Activated naive CD4-positive, alpha-beta T cell treated with anti-CD3 and anti-CD28 coated beads, Interleukin-2, amount 50 U/mL, for 72 hours (primary cell): Measurements from ENCODE around the gene CTIF. TPM values are rescaled to one million over a fixed set of nuclear protein-coding genes. Genes with fewer than 3 reads are reported as not detected.

Experiments
- ATAC-seq, 2 donors: fragments of 150-1000 bp; cut with Tn5 transposase; 2 replicates each; pipeline ENCODE4 v1.10.0; 2021; ENCODE audit warnings: mild to moderate bottlenecking in 2 of 2, moderate library complexity in 2 of 2
- DNase-seq, 2 donors: peaks; one replicate each; pipeline ENCODE4 v3.0.0; 2021 to 2022; ENCODE audit warnings: low spot score in 2 of 2
- H3K27ac Mint-ChIP-seq, 2 donors: one replicate each; pipeline ENCODE4 v1.8.0; 2022; ENCODE audit warnings: mild to moderate bottlenecking in 2 of 2, mixed read lengths in 2 of 2
- H3K36me3 Mint-ChIP-seq, 2 donors: one replicate each; pipeline ENCODE4 v1.8.0; 2022; ENCODE audit warnings: mixed read lengths in 2 of 2
- H3K9me3 Mint-ChIP-seq, 2 donors: one replicate each; pipeline ENCODE4 v1.8.0; 2022; ENCODE audit warnings: mixed read lengths in 2 of 2
- total RNA-seq, 2 donors: library from RNA; stranded (reverse); gene quantifications; one replicate each; pipeline ENCODE4 v1.2.3, GENCODE V29; 2022

Gene CTIF
- total RNA-seq, 2 donors from 2014 or later: 2.4 to 7.9 TPM

- H3K36me3 Mint-ChIP-seq: peaks cover 18 to 24% of the 10 kb centered on the region in 2 donors
- no peak overlapping the region for H3K27ac Mint-ChIP-seq
- no peak for ATAC-seq
- H3K9me3 Mint-ChIP-seq: peaks cover 9 to 17% of the 10 kb centered on the region in 2 donors
- DNase-seq: no peak
Observed at GRCh38 chr18:48668466-48669179, 129.8 kb downstream of the CTIF start.

- Mint-ChIP-seq H3K27ac (no peak overlapping the region), H3K9me3 (peaks cover 9 to 17% of the 10 kb centered on the region in 2 donors), H3K36me3 (peaks cover 18 to 24% of the 10 kb centered on the region in 2 donors)
- no peak for DNase-seq
- no peak for ATAC-seq
Observed at GRCh38 chr18:48669180-48669675, 130.4 kb downstream of the CTIF start.

- H3K36me3 Mint-ChIP-seq: peaks cover 18 to 24% of the 10 kb centered on the region in 2 donors
- no peak for ATAC-seq
Observed at GRCh38 chr18:48669991-48670750, 131.3 kb downstream of the CTIF start.

GRCh38 chr18:48670751-48671560, 132.1 kb downstream of the CTIF start:
- DNase-seq (no peak), ATAC-seq (no peak)
- peaks cover 15 to 17% of the 10 kb centered on the region in 2 donors for H3K36me3 Mint-ChIP-seq
- H3K9me3 Mint-ChIP-seq: peaks cover 8 to 11% of the 10 kb centered on the region in 2 donors
- H3K27ac Mint-ChIP-seq: no peak overlapping the region

More at GRCh38 chr18:48669991-48670750, 131.3 kb downstream of the CTIF start:
- Mint-ChIP-seq H3K9me3 (peaks cover 9 to 17% of the 10 kb centered on the region in 2 donors), H3K27ac (no peak overlapping the region)
- no peak for DNase-seq

- DNase-seq (no peak), ATAC-seq (no peak)
Observed at GRCh38 chr18:48671561-48671945, 132.7 kb downstream of the CTIF start.

GRCh38 chr18:48672671-48673340, 134.0 kb downstream of the CTIF start:
- Mint-ChIP-seq H3K9me3 (peaks cover 5 to 8% of the 10 kb centered on the region in 2 donors), H3K27ac (peak overlapping the region in 1 of 2 donors; percentile 7), H3K36me3 (peaks cover 7 to 9% of the 10 kb centered on the region in 2 donors)
- DNase-seq (no peak), ATAC-seq (no peak)

More at GRCh38 chr18:48671561-48671945, 132.7 kb downstream of the CTIF start:
- Mint-ChIP-seq H3K27ac (no peak overlapping the region), H3K9me3 (peaks cover 5 to 8% of the 10 kb centered on the region in 2 donors), H3K36me3 (peaks cover 9 to 11% of the 10 kb centered on the region in 2 donors)

GRCh38 chr18:48673456-48673852, 134.6 kb downstream of the CTIF start:
- no peak for ATAC-seq
- peaks cover 7 to 9% of the 10 kb centered on the region in 2 donors for H3K36me3 Mint-ChIP-seq
- peak overlapping the region in 1 of 2 donors; percentile 7 for H3K27ac Mint-ChIP-seq
- DNase-seq: no peak
- peaks cover 5 to 8% of the 10 kb centered on the region in 2 donors for H3K9me3 Mint-ChIP-seq

- Mint-ChIP-seq H3K9me3 (peaks cover 5 to 8% of the 10 kb centered on the region in 2 donors), H3K36me3 (peaks cover 7 to 9% of the 10 kb centered on the region in 2 donors), H3K27ac (no peak overlapping the region)
- DNase-seq: no peak
- no peak for ATAC-seq
Observed at GRCh38 chr18:48673853-48674721, 135.3 kb downstream of the CTIF start.

- H3K9me3 Mint-ChIP-seq: peaks cover 5 to 8% of the 10 kb centered on the region in 2 donors
- H3K27ac Mint-ChIP-seq: no peak overlapping the region
- ATAC-seq (peak; percentile 10 to 25), DNase-seq (no peak)
- H3K36me3 Mint-ChIP-seq: peaks cover 7 to 9% of the 10 kb centered on the region in 2 donors
Observed at GRCh38 chr18:48674758-48675351, 136.0 kb downstream of the CTIF start.

- H3K27ac Mint-ChIP-seq: no peak overlapping the region
- H3K9me3 Mint-ChIP-seq: peaks cover 5 to 8% of the 10 kb centered on the region in 2 donors
- ATAC-seq: peak; percentile 96 to 97
- H3K36me3 Mint-ChIP-seq: peaks cover 7 to 9% of the 10 kb centered on the region in 2 donors
- peak; percentile 82 to 87 for DNase-seq
Observed at GRCh38 chr18:48675352-48675761, 136.5 kb downstream of the CTIF start.

GRCh38 chr18:48675912-48676311, 137.1 kb downstream of the CTIF start:
- peaks cover 7 to 9% of the 10 kb centered on the region in 2 donors for H3K36me3 Mint-ChIP-seq
- peaks cover 5 to 8% of the 10 kb centered on the region in 2 donors for H3K9me3 Mint-ChIP-seq
- no peak for DNase-seq
- no peak overlapping the region for H3K27ac Mint-ChIP-seq
- ATAC-seq: no peak

GRCh38 chr18:48676346-48676745, 137.5 kb downstream of the CTIF start:
- DNase-seq: no peak
- H3K27ac Mint-ChIP-seq: no peak overlapping the region
- no peak for ATAC-seq
- peaks cover 4 to 5% of the 10 kb centered on the region in 2 donors for H3K9me3 Mint-ChIP-seq
- H3K36me3 Mint-ChIP-seq: peaks cover 6% of the 10 kb centered on the region in 2 donors

- Mint-ChIP-seq H3K9me3 (no peaks in the 10 kb centered on the region), H3K27ac (no peak overlapping the region), H3K36me3 (peaks cover under 1% of the 10 kb centered on the region in 2 donors)
- peak; percentile 59 for ATAC-seq
- peak in 1 of 2 donors; percentile 80 for DNase-seq
Observed at GRCh38 chr18:48676756-48677368, 138.0 kb downstream of the CTIF start.
